SKM-1 (cell line): Measurements from ENCODE around the gene XKR7.
"Not testable (repeated sequence)": the region's sequence is repeated elsewhere in the genome, so short reads cannot be mapped to it uniquely, and the experiment has no call there.

Experiments used
- DNase-seq: peaks from one replicate; lab custom pipeline; 2025; ENCODE audit not compliant: unreplicated experiment; lab: John Stamatoyannopoulos, UW

The XKR7 gene, protein sequence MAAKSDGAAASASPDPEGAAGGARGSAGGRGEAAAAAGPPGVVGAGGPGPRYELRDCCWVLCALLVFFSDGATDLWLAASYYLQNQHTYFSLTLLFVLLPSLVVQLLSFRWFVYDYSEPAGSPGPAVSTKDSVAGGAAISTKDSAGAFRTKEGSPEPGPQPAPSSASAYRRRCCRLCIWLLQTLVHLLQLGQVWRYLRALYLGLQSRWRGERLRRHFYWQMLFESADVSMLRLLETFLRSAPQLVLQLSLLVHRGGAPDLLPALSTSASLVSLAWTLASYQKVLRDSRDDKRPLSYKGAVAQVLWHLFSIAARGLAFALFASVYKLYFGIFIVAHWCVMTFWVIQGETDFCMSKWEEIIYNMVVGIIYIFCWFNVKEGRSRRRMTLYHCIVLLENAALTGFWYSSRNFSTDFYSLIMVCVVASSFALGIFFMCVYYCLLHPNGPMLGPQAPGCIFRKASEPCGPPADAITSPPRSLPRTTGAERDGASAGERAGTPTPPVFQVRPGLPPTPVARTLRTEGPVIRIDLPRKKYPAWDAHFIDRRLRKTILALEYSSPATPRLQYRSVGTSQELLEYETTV

DNA sequence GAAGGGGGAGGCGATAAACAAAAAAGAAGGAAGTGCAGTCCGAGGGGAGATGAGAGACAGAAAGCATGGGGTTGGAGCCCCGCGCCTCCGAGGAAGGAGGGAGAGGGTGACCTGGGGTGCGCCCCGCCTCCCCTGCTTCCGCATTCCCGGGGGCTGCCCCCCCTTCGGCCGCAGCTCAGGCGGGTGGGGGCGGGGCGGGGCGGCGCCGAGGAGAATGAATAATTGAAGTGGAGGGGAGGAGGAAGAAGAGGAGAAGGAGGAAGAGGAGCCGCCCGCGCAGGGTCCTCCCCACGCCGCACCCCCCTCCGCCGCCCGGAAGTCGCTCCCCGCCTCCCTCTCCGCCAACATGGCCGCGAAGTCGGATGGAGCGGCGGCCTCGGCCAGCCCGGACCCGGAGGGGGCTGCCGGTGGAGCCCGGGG lies at the start of gene XKR7:
Gene XKR7, plus strand, starts transcription at position 322 of the 420 bp plus-strand sequence. Its CDS starts 25 bp downstream, at position 347.
- DNase-seq = no peak

- no peak for DNase-seq
Observed at GRCh38 chr20:31918466-31919105, 49.4 kb upstream of the XKR7 start.

DNA sequence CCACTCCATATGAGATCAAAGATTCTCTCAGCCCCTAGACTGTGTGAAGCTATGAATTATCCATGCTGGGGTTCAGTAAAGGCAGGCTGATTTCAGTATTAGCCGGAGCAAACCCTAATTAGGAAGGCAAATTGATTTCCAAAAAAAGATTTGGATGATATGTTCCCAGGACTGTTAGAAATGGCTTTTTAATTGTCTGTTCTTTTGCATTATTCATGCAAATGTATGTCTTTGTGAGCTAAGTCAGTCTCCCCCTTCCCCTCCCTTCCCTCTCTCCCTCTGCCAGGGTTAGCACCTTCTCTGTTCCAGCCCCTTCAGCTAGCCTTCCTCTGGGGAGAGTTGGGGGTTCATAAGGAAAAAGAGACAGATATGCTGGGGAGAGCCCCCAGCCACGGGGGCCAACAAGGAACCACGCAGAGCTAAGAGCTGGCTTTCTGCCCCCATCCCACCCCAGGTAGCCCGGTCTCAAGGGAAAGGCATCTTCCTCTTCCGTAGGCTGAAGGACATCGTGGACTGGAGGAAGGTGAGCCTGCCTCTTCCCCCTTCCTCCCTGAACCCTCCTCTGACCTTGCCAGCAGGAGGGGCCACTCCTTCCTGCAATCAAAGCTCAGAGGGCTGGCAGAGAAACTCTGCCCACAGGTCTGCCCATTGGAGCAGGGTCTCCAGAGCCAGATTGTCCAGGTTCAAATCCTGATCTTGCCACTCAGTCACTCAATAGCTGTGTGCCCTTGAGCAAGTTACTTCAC lies 48.4 kb upstream of the XKR7 start:
- DNase-seq = no peak

- DNase-seq = no peak
Observed at GRCh38 chr20:31920275-31920855, 47.6 kb upstream of the XKR7 start.

DNA sequence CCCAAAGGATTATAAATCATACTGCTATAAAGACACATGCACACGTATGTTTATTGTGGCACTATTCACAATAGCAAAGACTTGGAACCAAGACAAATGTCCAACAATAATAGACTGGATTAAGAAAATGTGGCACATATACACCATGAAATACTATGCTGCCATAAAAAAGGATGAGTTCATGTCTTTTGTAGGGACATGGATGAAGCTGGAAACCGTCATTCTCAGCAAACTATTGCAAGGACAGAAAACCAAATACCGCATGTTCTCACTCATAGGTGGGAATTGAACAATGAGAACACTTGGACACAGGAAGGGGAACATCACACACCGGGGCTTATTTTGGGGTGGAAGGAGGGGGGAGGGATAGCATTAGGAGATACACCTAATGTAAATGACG lies 46.5 kb upstream of the XKR7 start:
- DNase-seq = not testable (repeated sequence)

GRCh38 chr20:31922181-31922580 lies 45.8 kb upstream of the XKR7 start:
- no peak for DNase-seq

- DNase-seq = no peak
Observed at GRCh38 chr20:31922588-31922987, 45.4 kb upstream of the XKR7 start.

DNA sequence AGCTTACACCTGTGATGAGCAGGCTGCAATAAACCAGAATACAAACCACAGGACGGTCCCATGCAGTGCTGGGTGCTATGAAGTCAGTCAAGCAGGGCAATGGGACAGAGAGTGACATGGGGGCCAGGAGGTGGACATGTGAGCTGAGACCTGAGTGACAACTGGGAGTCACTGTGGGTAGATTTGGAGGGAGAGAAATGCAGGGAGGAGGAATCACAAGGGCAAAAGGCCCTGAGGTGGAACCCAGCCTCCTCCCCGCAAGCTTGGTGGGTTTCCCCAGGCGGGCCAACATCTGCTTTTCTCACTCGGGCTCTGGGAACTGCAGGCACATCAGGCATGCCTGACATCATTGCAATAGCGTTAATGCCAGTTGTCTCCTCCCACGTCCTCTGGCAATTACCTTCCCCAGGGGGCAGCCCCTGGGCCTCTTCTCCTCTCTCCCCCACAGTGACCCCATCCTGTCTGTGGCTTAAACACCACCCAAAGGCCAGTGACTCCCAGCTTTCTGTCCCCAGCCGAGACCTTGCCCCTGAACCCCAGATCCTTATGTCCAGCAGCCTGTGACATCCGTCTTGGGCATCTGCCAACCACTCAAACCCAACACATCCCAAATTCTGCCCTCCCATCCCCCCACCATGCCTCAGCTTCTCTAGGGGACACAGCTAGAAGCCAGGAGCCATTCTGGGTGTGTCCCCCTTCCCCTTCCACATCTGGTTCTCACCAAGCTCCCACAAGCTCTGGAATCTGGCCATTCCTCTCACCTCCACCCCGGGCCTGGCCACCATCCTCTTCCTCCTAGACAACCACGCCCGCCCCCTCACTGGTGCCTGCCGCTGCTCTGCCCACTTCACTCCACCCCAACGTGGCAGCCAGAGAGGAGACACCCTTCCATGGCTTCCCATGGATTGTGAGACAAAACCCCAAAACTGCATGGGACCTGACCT lies 44.3 kb upstream of the XKR7 start:
- DNase-seq = no peak

DNA sequence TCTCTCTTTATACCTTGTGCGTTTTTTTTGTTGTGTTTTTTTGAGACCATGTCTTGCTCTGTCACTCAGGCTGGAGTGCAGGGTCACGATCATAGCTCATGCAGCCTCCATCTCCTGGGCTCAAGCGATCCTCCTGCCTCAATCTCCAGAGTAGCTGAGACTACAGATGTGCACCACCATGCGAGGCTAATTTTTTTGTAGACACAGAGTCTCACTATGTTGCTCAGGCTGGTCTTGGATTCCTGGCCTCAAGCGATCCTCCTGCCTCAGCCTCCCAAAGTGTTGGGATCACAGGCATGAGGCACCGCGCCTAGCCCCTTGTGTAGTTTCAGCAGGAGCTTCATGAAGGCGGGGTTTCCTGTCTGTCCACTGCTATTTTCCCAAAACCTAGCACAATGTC lies 43.4 kb upstream of the XKR7 start:
- no peak for DNase-seq

DNA sequence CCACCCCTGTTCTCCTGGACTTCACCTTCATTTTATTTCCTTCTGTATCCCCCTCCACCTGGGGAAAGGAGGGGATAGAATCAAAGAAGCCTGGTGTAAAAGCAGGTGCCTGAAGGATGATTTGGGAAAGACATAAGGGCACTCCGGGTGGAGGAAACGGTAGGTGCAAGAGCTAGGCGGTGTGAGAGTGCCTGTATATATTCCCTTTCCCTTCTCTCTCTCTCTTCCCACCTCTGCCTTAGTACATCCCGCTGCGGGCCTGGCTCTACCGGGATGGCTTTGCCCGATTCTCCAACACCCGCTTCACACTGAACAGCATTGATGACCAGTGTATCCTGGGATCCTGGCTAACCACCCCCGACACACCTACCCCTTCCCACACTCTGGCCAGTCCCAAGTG lies 42.3 kb upstream of the XKR7 start:
- no peak for DNase-seq

GRCh38 chr20:31926493-31926892 lies 41.5 kb upstream of the XKR7 start:
- no peak for DNase-seq

- no peak for DNase-seq
Observed at GRCh38 chr20:31927627-31928159, 40.3 kb upstream of the XKR7 start.

DNA sequence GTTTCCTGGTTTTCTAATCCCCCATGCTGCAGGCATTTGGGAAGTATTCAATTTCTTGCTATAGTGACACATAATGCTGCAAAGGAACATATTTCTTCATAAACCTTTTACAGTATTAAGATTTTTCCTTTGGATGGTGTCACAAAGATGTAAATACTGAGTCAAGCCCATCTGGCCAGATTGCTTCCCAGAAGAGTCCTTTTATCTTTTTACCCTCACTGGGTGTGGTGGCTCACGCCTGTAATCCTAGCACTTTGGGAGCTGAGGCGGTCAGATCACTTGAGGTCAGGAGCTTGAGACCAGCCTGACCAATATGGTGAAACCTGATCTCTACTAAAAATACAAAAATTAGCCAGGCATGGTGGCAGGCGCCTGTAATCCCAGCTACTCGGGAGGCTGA lies 38.3 kb upstream of the XKR7 start:
- DNase-seq = not testable (repeated sequence)

DNA sequence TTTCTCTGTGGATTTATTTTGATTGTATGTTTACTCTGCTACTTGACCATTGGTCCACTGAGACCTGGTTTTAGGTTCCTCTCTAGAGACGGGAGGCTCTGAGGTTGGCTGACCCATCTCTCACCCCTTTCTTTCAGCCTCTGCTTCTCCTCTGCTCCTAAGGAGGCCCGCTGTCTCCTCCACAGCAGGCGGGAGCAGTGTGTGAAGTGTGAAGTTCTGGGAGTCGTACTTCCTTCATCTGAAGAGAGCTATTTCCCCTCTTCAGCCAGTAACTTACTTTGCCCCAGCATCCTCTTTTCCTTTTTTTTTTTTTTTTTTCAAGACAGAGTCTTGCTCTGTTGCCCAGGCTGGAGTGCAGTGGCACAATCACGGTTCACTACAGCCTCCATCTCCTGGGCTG lies 37.2 kb upstream of the XKR7 start:
- no peak for DNase-seq

DNA sequence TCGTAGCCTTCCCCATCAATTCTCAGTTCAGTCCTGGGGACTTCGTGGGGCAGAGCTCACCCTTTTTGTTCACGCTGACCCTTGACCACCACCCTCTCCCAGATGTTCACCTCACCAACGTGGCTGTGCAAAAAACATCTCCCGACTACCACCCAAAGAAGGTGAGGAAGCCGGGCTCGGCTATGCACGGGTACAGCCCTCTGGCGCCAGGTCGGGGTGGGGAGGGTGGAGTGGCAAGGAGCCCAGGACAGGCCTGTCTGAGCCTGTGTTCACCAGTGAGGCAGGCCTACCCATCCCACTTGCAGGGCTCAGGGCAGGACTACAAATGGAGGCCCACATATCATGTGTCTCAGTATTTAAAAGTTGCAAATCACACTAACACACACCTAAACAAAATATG lies 34.3 kb upstream of the XKR7 start:
- DNase-seq = no peak

- no peak for DNase-seq
Observed at GRCh38 chr20:31934491-31934890, 33.5 kb upstream of the XKR7 start.

- no peak for DNase-seq
Observed at GRCh38 chr20:31934968-31935764, 32.8 kb upstream of the XKR7 start.

DNA sequence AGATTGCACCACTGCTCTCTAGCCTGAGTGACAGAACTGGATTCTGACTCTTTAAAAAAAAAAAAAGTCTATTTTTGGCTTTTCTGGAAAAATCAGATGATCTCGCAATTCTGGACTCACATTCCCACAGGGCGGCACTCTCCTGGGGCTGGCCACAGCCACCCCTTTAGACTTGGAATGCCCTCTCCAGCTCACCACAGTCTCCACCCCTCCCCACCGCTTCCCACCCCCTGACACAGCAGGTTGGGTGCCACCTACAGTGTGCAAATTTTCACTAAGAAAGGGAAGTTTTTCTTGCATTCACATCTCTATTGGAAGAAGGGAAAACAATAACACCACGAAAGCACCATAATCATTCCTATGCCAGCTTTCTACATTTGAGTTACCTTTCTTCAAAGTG lies 31.5 kb upstream of the XKR7 start:
- no peak for DNase-seq

DNA sequence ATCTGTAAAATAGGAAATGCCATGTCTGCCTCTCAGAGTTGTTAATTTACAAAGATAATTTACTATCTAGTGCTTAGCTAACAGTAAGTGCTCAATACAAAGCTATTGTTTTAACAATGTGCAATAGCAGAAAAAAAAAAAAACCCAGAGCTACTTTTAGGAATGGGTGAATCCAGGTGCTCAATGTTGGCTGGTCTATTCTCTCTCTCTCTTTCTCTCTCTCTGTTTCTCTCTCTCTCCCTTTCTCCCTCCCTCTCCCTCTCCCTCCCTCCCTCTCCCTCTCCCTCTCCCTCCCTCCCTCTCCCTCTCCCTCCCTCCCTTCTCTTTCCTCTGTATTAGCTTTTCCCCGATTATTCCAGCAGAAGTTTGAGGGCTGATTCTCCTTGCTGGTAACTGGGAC lies 30.1 kb upstream of the XKR7 start:
- DNase-seq = no peak
